Fibroblast of skin of scalp (primary cell): ENCODE data around the gene TMEM129.
"Not testable (repeated sequence)": the region's sequence is repeated elsewhere in the genome, so short reads cannot be mapped to it uniquely, and the experiment has no call there.

Experiments used
- DNase-seq: peaks from one replicate; pipeline ENCODE4 v3.0.0-alpha.2; 2013

Gene TMEM129

DNA sequence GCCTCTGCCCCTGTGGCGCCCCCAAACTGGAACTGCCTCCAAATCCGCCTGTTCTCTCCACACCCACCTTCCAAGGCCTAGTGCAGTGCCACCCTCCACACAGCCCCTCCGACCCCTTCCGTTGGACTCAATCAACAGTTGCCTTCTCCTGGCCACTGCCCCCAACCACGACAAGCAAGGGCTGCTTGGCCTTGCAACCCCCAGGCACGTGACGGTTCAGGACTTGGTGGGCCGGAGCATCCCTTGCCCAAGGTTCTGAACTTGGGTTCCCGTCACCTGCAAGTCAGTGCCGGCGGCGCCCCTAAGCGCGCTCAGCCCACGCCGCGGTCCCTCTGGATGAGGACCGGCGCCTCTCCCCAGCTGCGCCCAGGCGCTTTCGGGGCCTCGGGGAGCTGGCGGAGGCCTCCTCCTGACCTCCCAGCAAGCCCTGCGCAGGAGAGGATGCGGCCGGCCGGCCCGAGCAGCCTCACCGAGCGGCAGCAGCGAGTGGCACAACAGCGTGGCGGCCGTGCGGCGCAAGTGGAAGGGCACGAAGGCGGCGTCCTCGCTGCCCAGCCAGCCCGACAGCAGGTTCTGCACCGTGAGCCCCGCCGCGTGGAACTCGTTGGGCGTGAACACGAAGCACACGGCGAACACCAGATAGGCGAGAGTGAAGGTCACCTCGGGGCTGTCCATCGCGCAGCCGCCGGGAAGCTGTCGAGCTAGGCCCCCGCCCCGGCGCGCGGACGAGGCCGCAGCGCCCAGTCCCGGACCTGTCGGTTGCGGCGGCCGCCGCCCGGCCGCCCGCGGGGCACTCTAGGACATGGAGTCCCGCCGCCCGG, 750 bp downstream of the TMEM129 start:
- peak; percentile 34 for DNase-seq

DNA sequence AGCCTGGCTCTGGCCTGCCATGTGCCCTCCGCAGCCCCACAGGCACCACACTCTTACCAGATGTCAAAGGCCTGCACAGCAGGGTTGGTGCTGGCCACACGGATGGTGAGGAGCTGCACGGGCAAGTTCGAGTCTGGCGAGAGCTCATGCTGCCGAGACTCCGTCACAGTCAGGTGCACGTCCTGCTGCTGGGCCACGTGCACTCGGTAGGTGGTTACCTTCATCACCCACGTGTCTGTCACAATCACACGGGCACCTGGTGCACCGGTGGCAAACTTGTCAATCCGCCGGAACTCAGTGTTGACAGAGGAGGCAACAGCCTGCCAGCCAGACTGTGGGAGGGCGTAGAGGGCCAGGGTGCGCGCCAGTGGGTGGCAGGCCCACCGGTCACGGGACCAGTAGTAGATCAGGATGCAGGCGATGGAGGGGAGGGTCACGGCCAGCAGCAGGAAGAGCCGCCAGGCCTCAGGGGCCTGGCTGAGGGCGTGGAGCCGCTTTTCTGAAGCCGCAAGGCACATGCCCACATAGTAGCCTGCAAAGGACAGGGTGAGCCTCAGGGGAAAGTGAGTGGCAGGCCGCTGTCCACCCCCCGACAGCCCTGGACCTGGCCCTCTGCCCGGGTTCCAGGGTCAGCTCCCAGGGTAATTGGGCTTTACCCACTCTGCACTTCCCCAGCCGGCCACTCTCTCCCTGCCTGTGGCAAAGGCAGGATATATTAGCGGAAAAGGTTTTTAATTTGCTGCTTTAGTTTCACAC, 2.9 kb downstream of the TMEM129 start:
- no peak for DNase-seq

DNA sequence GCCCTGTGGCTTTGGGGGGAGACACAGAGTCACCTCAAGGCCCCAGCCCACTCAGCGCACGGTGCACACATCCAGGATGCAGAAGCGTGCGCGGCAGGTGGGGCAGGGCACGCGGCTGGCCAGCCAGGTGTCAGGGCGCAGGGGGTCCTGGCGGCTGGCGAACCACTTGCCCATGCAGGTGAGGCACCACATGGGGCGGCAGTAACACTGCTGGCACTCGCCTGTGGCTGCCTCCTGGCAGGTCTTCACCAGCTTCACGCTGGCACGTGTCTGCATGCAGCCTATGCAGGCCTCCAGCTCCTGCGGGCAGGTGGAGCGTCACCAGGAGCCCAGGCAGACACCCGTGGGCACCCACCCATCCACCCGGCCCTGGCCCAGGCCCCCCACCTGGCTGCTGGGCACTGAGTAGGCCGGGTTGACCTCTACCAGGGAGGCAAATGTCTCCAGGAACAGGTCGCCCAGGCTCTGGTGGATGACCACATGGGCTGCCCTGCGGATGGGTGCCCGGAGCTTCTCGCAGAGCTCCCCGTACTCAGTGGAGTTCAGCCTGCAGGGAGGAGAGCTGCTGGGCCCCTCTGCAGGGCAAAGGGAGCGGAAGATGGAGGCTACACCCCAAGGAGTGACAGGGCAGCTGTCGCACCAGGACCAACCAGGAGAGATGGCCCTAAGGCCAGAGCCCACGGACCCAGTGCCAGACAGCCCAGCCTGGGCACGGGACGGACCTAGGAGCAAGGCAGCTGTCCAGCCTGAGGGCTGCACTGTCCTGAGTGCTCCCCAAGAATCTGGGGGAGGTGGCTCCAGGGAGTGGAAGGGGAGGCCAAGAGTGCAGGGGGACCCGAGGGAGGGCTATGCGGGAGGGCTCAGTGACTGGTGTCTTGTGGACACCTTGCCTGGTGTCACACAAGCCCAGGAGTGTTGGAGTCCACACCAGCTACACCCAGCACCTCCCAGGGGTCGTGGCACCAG, 3.7 kb downstream of the TMEM129 start:
- no peak for DNase-seq

DNA sequence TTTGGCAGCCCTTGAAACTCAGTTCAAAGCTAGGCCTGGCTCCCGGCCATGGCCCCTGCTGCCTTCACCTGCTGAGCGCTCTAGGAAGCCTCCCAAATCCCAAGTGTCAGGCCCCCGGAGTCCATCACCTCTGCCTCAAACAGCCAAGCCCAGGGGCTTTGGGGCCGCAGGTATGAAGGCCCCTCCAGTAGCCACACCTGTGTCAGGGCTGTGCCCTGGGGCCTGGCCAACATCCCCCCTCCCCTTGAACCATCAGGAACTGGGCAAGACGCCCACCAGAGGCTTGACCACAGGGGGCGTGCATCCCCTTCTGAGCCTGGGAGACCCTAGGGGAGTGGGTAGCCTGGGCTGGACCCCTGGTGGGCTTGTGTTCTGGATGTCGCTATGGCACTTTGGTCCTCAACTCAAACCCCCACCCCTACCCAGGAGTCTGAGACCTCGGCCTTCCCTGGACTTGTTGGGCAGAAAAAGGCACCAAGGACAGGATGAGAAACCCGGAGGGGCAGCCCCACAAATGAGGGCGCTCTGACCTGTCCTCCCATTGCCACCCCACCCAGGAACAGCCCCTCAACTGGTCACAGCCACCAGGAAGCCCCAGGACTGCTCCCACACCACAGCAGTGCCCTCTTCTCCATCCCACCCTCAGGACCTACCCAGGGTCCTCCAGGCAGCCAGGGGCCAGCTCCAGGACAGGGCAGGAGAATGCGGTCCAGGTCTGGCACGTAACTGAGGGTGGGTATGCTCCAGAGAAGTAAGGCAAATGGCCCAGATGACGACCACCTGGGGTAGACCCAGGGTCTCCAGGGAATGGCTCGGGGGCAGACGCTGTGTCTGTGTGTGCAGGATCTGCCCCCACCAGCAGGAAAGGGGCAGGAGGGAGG, 4.8 kb downstream of the TMEM129 start:
- DNase-seq, result no peak

DNA sequence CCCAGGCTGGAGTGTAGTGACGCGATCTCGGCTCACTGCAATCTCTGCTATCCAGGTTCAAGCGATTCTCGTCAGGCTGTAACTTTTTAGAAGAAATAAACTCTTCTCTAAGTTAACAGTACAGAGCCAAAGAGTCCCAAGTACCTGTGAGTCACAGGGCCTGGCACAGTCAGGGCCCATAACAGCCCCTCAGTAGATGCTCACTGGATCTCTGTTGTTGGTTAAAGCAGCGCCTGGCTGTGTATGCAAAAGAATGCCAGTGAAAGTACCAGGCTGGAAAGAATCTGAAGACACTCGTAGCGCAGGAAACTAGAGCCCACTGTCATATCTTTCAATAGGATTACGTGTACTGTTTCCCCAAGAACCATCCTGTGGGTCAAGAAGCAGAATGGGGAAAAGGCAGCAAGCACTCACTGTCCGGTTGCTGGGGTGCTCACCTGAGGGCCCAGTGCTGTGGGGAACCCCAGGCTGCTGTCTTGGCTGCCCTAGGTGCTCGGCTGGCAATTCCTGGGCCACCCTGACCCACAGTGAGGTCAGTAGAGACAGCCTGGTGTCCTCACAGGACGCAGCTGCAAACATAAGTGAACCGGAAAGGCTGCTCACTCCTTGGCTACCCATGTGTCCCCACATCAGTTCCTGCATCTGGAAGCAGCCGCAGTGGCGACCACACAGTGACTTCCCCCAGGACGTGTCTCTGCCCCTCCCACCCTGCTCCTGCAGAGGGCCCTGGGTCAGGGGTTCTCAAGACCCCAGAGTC, 5.9 kb downstream of the TMEM129 start:
- DNase-seq, result no peak

DNA sequence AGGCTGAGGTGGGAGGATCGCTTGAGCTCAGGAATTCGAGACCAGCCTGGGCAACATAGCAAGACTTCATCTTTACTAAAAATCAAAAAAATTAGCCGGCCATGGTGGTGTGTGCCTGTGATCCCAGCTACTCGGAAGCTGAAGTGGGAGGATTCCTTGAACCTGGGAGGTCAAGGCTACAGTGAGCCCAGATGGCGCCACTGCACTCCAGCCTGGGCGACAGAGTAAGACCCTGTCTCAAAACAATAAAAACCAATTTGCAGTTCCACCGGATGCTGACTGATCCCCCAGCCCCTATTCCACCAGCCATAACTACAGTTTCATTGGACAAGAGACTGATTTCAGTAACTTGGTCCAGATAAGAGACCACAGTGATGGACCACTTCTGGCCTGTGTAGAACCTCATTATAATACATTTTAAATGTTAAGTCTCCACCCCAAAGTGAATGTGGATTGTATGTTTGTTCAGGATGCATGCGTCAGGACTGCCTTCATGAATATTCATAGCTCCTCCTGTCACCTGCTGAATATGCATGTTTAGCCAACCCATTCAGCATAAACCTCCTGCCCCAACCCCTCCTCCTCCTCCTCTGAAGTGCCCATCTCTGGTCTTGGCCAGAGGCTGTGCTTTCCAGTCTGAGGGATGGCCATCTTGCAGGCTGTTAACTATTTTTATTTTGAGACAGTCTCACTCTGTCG, 6.7 kb downstream of the TMEM129 start:
- DNase-seq, result no peak

DNA sequence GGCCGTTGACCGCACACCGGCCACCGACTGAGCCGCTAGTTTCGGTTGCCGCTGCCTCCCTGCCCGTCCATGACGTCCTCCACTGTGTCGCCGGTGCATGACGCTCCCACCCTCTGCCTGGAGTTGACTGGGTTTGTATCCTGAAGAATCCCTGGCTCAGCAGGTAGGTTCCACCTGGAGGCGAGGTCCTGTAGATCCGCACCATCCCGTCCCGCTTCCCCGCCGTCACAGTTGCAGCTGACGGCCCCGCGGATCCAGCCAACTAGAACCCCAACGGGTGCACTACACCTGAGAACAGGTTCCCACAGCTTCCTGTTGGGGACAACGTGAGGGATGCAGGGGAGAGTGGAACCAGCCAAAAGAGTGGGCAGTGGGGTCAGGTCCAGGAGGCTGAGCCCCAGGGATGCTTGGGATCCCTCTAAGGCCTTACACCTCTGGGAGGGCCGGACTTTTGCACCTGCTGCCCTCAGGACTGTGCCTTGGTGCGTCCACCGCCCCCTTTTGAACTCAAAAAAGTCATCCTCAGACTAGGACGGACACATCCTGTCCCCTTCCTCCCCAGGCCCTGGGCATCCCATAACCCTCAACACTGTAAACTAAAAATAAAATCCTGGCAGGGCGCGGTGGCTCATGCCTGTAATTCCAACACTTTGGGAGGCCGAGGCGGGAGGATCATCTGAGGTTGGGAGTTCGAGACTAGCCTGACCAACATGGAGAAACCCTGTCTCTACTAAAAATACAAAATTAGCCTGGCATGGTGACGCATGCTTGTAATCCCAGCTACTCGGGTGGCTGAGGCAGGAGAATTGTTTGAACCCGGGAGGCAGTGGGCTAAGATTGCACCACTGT, 7.9 kb downstream of the TMEM129 start:
- DNase-seq, result no peak

DNA sequence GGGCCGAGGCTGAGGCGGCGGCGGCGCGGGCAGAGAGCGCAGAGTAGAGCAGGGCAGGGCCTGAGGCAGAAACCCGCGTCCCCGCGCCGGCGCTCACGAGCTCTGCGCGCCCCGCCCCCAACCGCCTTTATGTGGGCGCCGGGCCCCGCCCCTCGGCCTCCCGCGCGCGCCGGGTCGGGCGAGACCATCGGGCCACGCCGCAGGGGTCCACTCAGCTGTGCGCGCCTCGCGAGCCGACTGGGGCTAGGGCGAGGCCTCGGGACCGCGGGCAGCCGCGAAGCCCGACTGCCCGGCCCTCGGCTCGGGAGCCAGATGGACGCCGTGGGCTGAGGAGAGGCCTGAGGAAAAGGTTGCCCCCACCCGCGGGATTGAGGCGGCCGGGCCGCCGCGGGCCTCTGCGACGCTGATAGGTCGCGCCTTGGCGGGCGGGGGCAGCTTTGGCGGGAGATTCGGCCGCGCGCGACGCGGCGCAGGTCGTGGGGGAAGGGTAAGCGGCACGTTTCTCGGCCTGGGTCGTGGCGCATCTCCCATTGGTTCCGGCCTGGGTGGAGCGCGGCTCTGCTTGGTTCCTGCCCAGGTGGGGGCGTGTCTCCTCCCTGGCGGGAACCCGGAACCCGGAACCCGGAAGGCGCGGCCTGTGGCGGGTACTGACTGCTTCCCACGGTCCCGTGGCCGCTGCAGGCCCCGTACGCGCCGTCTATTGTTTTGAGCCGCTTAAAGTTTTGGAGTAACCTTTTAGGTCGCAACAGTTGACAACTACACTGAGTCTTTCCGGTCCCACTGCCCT, 8.7 kb downstream of the TMEM129 start, which contains the start of gene SLBP:
TSS of gene SLBP (minus strand) at position 104 of the 787 bp plus-strand sequence. CDS start 131 bp downstream, outside the sequence.
- peak; percentile 91 for DNase-seq

DNA sequence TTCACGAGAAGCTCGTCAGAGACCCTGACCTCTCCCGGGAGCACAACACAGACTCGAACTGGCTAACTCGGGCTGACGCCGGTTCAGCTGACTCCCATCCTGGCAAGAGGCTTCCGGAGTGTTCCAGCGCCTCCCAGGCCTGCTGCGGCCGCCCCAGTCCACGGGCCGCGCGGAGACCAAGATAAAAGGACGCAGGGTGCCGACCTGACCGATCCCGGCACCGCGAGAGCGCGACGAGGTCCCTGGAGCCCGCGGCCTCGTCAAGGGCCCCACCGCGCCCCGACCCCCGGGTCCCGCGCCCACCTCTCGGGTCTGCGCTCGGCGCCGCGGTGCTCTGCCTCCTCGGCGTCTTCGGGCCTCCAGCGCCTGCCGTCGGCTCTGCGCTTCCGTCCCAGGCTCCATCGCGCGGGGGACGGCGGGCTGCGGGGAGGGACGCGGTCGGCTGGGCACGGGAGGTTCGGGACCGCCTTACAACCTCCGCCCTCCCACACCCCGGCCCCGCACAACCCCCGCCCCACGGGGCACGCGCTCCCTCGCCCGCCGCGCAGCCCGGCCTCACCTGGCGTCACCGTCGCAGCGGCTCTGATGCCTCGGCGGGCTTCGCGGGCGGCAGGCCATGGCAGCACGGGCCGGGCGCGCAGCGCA, 9.4 kb downstream of the TMEM129 start:
- peak; percentile 38 for DNase-seq

DNA sequence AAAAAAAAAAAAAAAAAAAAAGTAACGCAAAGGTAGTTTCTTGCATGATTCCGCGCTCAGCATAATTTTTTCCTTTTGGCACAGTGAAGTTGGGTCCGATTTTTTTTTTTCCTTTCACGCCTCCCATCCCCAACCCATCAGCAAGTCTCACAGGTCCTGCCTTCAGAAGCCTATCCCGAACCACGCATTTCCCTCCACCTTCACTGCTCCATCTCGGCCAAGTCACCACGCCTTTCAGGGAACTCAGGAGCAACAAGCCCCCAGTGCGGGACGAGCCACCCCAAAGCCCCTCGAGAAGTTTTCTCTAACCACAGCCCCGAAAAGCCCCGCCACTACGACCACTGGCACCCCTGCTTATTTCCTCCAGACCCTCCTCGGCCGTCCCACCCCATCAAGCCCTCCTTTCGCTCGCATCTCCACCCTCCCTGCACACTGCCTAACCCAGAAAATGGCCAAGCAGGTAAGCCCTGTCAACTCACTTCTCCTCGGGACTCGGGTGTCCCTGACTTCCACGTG, 10.0 kb downstream of the TMEM129 start:
- DNase-seq, result no peak

DNA sequence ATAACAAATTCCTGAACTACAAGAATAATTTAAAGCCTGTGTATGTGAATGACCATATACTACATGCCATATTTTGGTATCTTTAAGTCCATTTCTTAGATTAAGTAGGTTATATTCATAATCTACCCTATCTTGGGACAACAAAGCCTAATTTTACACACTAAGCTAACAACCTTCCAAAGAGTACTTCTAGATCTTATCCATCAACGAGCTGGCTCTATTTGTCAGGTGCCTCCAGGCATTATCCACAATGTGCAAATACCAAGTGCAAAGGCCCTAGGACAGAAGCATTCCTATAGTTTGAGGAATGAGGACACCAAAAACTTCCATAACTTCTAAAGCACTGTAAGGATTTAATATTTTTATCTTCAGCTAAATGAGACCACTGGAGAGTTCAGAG, 12.5 kb downstream of the TMEM129 start:
- no peak for DNase-seq

DNA sequence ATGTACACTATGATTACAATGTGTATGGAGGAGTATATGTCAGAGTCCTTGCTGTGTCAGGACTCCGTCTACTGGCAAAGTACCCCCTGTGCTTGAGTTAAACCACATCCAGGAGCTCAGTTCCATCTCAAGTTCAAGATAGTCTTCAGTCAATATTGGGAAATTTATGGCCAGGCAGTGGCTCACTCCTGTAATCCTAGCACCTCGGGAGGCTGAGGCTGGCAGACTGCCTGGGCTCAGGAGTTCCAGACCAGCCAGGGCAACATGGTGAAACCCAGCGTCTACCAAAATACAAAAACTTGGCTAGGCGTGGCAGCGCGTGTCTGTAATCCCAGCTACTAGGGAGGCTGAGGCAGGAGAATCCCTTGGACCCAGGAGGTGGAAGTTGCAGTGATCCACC, 14.8 kb downstream of the TMEM129 start:
- no peak for DNase-seq

DNA sequence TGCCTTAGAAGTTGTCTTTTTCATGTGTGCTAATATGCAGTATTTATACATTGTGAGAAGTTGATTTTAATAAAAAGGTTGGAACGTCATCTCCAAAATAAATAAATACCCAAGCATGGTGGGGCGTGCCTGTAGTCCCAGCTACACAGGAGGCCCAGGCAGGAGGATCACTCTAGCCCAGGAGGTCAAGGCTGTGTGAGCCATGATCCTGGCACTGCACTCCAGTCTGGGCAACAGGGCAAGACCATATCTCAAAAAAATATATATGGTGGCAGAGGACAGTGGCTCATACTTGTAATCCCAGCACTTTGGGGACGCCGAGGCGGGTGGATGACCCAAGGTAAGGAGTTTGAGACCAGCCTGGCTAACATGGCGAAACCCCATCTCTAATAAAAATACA, 15.4 kb downstream of the TMEM129 start:
- DNase-seq, result no peak

DNA sequence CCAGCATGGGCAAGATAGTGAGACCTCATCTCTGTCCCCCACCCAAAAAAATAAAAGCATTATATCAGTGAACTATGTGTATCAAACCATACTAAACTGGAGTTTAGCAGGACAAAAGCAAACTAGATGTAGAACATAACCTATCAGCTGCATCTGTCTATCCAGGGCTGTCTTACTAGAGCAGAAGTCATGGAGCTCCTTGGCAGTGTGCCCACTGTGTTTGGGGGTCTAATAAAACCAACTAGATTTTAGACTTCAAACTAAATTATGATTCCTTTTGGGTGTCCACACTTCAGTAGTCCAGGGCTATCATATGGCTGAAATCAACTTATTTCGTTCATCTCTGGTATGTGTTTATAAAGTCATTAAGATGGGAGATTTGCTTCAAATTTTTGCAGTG, 17.3 kb downstream of the TMEM129 start:
- no peak for DNase-seq

DNA sequence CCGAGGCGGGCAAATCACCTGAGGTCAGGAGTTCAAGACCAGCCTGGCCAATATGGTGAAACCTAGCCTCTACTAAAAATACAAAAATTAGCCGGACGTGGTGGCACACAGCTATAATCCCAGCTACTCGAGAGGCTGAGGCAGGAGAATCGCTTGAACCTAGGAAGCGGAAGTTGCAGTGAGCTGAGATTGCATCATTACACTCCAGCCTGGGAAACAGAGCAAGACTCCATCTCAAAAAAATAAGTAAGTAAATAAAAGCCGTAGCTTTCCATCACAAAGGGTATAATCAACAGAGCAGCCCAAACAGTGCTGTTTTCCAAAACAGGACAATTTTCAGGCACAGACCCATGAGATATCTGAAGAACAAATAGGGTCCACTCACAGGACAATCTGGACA, 19.5 kb downstream of the TMEM129 start:
- not testable (repeated sequence) for DNase-seq

DNA sequence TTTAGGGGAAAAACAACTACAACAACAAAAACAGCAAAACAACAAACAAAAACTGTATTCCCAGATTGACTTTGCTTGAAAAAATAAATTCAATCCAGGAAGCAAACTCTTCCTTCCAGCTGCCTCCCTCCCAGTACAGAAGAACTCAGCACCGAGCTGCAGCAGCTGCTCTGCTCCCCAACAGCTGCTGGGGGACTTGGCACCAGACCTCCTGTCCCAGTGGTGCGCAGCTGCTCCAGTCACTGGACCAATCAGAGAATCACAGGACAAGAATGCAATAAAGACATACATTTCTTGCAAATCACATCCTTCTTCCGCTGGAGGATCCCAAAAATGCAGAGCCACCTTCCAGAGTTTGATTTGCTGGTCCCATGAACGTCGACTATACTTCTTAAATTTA, 25.2 kb downstream of the TMEM129 start:
- no peak for DNase-seq

DNA sequence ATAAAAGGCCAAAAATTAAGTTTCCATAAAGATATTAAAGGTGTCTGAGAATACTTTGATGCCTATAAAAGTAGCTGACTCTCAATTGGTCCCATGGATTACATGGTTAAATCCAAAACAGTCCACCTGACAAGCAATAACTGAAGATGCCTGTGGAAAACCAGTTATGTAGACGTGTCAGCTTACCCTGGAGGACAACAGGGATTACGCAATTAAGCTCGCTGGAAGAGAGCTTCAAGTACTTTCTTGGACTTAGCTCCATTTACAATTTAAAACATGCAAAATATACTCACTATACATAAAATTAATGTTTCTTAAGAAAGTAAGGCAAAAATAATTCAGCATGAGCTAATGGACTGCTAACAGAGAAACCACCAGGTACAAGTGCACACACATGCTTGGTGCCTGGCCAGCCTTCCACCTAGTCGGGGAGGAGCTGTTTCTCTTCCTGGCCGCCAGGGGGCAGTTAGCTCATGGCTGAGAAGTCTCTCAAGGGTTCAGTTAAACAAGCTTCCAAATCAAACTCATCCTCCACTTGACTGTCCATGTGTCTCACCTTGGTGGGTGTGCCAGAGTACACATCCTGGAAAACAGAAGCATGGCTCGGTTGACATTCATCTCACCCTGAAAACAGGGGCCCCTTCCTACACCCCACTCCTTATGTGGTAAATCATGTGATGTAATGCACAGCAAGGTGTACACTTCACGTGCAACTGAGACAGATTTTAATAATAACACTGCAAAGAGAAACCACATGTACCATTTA, 27.8 kb downstream of the TMEM129 start:
- peak; percentile 70 for DNase-seq
